ENCODE measurements around the gene LSM14B. TPM values are rescaled to one million over a fixed set of nuclear protein-coding genes. Genes with fewer than 3 reads are reported as not detected.

The LSM14B gene
- polyA plus RNA-seq, 6 donors from 2014 or later = 1.1 to 3.4 (median 1.2) TPM; not detected in 1

DNA sequence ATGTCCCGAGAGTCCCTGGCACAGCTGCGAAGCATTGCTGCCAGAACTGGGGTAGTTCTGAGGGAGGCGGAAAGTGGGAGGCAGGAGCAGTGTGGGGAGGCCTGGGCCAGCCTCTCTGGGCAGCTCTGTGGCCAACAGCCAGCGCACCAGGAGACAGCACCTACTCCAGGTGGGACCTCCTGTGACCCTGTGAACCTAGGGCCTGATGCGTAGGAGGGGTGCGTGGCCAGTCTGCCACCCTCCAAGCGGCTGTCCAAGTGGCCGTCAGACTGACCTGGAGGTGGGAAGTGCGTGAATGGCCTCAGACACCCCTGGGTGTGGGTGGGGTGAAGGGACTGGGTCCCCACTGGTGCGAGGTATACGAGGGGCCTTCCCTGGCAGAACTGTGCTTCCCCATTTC is 36.8 kb downstream of the LSM14B start:
- Mint-ChIP-seq H3K27ac (no peak overlapping the region), H3K4me1 (peaks cover 4 to 10% (median 5%) of the 10 kb centered on the region in 3 donors), H3K4me3 (no peak overlapping the region), H3K9me3 (no peaks in the 10 kb centered on the region), H3K27me3 (no peaks in the 10 kb centered on the region), H3K36me3 (peaks cover 2 to 9% of the 10 kb centered on the region in 2 donors)
- DNase-seq (no peak), ATAC-seq (ENCODE audit: low read depth in 2 of 2) (no peak)

DNA sequence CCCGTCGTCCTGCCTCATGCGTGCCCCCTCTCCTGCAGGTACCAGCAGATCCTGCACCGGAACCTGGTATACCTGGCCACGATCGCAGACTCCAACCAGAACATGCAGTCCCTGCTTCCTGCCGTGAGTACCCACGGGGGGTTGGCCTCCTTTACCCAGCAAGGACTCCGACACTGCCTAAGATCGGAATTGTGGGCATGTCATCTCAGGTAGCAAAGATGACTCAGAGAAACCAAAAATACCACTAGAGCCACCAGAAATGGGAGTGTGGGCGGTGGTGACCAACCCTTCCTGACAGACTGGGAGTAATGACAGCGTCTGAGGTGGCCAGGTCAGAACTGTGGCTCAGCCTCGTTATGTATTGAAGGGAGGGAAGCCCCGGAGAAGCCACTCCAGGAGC is 37.6 kb downstream of the LSM14B start:
- no peak for ATAC-seq (ENCODE audit: low read depth in 2 of 2)
- no peak for DNase-seq

DNA sequence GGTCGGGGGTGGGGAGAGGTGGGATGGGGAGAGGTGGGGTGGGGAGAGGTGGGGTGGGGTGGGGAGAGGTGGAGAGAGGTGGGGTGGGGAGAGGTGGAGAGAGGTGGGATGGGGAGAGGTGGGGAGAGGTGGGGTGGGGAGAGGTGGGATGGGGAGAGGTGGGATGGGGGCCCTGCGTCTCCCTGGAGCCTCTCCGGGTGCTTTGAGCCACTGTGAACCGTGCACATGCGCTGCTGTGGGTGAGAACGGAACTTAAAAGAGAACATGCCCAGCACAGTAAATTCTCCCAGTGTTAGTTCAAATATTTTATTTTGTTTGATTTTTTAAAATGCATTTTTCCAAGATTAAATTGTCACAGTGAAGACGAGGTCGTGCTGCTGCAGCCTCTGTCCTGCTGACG is 38.0 kb downstream of the LSM14B start:
- ATAC-seq (ENCODE audit: low read depth in 2 of 2) = no peak
- peaks cover 4 to 10% (median 5%) of the 10 kb centered on the region in 3 donors for H3K4me1 Mint-ChIP-seq
- H3K9me3 Mint-ChIP-seq = no peaks in the 10 kb centered on the region
- no peak for DNase-seq
- no peaks in the 10 kb centered on the region for H3K27me3 Mint-ChIP-seq
- H3K4me3 Mint-ChIP-seq = no peak overlapping the region
- H3K27ac Mint-ChIP-seq = no peak overlapping the region
- H3K36me3 Mint-ChIP-seq = peaks cover 0 to 1% of the 10 kb centered on the region in 2 donors

More for the DNA sequence above, 37.6 kb downstream of the LSM14B start:
- H3K27me3 Mint-ChIP-seq = no peaks in the 10 kb centered on the region
- H3K9me3 Mint-ChIP-seq = no peaks in the 10 kb centered on the region
- no peak overlapping the region for H3K27ac Mint-ChIP-seq
- peaks cover 4 to 10% (median 5%) of the 10 kb centered on the region in 3 donors for H3K4me1 Mint-ChIP-seq
- no peak overlapping the region for H3K4me3 Mint-ChIP-seq
- peaks cover 0 to 3% of the 10 kb centered on the region in 2 donors for H3K36me3 Mint-ChIP-seq

DNA sequence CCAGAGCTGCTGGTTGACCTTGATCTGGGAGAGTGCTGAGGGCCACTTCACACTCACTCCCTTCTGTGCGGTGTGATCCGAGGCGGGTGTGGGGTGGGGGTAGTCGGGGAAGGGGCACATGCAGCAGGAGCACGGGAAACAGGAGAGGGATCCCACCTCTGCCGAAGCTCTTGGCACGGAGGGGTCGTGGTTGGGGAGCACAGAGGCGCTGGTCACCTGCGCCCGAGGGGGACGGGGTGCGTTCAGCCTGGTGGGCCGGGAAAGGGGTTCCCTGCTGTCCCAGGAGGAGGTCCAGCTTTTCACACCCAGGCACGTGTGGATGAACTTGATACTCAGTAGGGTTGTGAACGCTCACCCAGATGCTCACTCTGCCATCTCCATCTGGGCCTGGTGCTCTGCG is 38.6 kb downstream of the LSM14B start:
- ATAC-seq (ENCODE audit: low read depth in 2 of 2) (no peak), DNase-seq (no peak)
- Mint-ChIP-seq H3K27me3 (no peaks in the 10 kb centered on the region), H3K4me1 (peaks cover 4 to 5% (median 5%) of the 10 kb centered on the region in 3 donors), H3K9me3 (no peaks in the 10 kb centered on the region), H3K4me3 (no peak overlapping the region), H3K27ac (no peak overlapping the region), H3K36me3 (peaks cover 0 to 6% of the 10 kb centered on the region in 2 donors)

DNA sequence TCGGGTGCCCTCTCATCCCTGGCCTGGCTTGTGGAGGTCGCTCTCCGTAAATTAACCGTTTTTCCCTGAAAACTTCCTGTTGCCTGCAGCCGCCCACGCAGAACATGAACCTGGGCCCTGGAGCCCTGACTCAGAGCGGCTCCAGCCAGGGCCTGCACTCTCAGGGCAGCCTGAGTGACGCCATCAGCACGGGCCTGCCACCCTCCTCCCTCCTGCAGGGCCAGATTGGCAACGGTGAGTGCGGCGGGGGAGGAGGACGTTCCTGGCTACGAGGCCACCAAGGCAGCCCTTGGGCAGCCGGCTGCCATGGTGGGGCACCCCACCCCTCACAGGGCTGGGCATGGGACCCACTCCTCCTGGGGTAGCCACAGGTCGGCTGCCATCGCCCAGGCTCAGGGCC is 39.1 kb downstream of the LSM14B start:
- no peak for ATAC-seq (ENCODE audit: low read depth in 2 of 2)
- no peak for DNase-seq
- Mint-ChIP-seq H3K27me3 (no peaks in the 10 kb centered on the region), H3K36me3 (peaks cover 2 to 6% of the 10 kb centered on the region in 2 donors), H3K4me3 (no peak overlapping the region), H3K27ac (no peak overlapping the region), H3K4me1 (peaks cover 3 to 5% (median 4%) of the 10 kb centered on the region in 3 donors), H3K9me3 (no peaks in the 10 kb centered on the region)

DNA sequence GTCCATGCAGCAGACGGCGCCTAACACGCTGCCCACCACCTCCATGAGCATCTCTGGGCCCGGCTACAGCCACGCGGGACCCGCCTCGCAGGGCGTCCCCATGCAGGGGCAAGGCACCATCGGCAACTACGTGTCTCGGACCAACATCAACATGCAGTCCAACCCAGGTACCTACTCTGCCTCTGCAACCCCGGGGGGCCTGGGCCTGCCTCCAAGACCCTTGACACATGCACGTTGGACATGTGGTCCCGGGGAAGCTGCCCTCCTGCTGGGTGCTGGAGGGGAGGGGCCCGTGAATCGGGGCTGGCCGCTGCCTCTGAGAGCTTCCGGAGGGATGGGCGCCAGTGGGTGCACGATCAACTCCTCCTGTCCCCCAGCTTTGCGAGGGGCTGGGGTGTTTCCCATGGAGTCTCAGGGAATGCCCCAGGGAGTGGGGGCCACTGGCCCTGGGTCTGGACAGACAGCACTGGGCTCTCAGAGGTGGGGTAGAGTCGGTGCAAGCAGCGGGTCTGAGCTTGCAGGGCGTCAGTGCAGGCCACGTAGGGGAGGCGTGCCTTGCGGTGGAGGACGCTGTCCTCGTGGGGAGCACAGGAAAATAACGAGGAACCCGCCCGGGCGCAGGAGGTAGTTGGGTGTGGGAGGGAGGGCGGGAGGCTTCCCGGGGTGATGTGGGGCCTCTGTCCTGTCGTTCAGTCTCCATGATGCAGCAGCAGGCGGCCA is 40.6 kb downstream of the LSM14B start:
- DNase-seq (no peak), ATAC-seq (ENCODE audit: low read depth in 2 of 2) (no peak)
- peak overlapping the region in 2 of 8 donors; percentile 22 to 47 for H3K4me3 Mint-ChIP-seq
- H3K9me3 Mint-ChIP-seq = no peaks in the 10 kb centered on the region
- H3K36me3 Mint-ChIP-seq = peaks cover 4 to 6% of the 10 kb centered on the region in 2 donors
- peaks cover 0 to 5% (median 3%) of the 10 kb centered on the region in 3 donors for H3K4me1 Mint-ChIP-seq
- no peak overlapping the region for H3K27ac Mint-ChIP-seq
- no peaks in the 10 kb centered on the region for H3K27me3 Mint-ChIP-seq

DNA sequence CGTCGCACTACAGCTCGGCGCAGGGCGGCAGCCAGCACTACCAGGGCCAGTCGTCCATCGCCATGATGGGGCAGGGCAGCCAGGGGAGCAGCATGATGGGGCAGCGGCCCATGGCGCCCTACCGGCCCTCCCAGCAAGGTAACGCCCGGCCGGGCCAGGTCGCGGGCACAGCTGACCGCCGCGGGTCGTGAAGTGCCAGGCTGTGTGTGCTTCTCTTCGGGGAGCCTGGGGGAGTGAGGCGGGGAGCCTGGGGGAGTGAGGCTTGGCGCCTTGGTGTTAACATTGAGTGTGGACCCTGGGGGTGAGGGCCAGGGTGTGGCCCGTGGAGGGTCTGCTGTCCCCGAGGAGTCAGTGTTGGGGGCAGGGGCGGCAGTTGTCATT is 41.2 kb downstream of the LSM14B start:
- DNase-seq = no peak
- H3K4me1 Mint-ChIP-seq = peaks cover 0 to 5% (median 2%) of the 10 kb centered on the region in 3 donors
- peak overlapping the region in 1 of 6 donors; percentile 76 for H3K27ac Mint-ChIP-seq
- no peaks in the 10 kb centered on the region for H3K9me3 Mint-ChIP-seq
- H3K27me3 Mint-ChIP-seq = no peaks in the 10 kb centered on the region
- no peak for ATAC-seq (ENCODE audit: low read depth in 2 of 2)
- no peak overlapping the region for H3K4me3 Mint-ChIP-seq
- H3K36me3 Mint-ChIP-seq = peaks cover 4 to 6% of the 10 kb centered on the region in 2 donors

DNA sequence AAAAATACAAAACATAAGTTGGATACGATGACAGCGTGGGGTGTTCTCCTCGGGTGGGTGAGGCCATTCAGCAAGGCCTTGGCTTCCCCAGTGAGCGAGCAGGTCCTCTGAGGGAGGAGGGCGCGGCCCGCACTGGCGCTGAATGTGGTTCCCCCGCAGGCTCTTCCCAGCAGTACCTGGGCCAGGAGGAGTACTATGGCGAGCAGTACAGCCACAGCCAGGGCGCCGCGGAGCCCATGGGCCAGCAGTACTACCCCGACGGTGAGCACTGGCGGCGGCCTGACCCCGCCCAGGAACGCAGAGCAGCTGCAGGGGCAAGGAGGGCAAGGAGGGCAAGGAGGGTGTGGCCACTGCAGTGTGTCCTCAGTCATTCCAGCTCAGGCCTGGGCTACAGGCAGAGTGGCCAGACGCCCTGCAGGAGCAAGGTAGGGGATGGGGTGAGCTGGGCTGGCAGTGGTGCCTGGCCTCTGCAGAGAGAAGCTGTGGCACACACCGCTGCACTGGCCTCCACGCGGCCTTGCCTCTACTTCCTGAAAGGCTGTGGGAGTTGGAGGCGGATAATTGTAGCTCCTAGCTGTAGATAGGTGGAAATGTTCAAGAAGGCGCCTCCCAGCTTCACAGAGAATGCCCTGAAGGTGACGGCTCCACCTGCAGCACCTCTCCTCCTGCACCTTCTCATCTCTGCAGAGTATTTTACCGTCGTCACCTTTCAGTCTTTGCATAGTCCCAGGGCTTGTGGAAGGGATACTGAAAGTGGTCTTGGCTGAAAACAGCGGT is 41.9 kb downstream of the LSM14B start:
- peaks cover 4 to 6% of the 10 kb centered on the region in 2 donors for H3K36me3 Mint-ChIP-seq
- peaks cover 0 to 5% (median 0%) of the 10 kb centered on the region in 3 donors for H3K4me1 Mint-ChIP-seq
- H3K4me3 Mint-ChIP-seq = no peak overlapping the region
- DNase-seq (no peak), ATAC-seq (ENCODE audit: low read depth in 2 of 2) (no peak)
- peak overlapping the region in 2 of 6 donors; percentile 53 to 76 for H3K27ac Mint-ChIP-seq
- no peaks in the 10 kb centered on the region for H3K9me3 Mint-ChIP-seq
- H3K27me3 Mint-ChIP-seq = no peaks in the 10 kb centered on the region

DNA sequence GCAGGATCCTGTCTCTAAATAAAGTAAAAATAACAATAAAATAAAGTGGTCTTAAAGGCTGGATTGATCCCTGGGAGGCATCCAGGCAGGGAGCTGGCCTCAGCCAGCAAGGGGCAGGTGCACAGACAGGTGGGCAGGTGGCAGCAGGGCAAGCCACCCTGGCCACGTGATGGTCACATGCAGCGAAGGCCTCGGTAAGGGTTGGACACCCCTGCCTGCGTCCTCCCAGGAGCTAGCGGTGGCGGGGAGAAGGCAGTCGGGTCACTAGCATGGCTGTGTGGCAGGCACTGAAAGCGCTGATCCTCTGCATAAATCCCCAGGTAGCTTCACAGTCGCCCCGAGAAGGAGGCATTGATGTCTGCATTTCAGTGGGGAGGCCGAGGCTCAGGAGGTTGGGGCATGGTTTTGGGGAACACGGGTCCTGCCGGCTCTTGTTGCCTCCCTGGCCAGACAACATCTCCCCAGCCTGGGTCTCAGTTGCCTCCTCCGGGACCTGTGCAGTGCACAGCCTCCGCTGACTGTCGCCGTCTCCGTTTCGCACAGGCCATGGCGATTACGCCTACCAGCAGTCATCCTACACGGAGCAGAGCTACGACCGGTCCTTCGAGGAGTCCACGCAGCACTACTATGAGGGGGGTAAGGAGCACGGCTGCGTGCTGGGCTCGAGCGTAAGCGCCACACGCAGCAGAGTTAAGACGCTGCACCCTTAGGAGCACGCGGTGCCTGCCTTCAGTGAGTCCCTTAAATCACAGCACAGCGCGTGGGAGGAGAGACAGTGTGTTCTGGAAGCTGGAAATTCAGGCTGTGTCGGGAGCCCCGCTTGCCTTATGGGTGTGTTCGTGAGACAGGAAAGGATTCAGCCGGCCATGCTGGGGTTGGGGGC is 42.8 kb downstream of the LSM14B start:
- no peaks in the 10 kb centered on the region for H3K27me3 Mint-ChIP-seq
- peaks cover 4 to 6% of the 10 kb centered on the region in 2 donors for H3K36me3 Mint-ChIP-seq
- no peak overlapping the region for H3K27ac Mint-ChIP-seq
- ATAC-seq (ENCODE audit: low read depth in 2 of 2) (no peak), DNase-seq (no peak)
- H3K4me3 Mint-ChIP-seq = no peak overlapping the region
- no peaks in the 10 kb centered on the region for H3K9me3 Mint-ChIP-seq
- no peaks in the 10 kb centered on the region for H3K4me1 Mint-ChIP-seq

DNA sequence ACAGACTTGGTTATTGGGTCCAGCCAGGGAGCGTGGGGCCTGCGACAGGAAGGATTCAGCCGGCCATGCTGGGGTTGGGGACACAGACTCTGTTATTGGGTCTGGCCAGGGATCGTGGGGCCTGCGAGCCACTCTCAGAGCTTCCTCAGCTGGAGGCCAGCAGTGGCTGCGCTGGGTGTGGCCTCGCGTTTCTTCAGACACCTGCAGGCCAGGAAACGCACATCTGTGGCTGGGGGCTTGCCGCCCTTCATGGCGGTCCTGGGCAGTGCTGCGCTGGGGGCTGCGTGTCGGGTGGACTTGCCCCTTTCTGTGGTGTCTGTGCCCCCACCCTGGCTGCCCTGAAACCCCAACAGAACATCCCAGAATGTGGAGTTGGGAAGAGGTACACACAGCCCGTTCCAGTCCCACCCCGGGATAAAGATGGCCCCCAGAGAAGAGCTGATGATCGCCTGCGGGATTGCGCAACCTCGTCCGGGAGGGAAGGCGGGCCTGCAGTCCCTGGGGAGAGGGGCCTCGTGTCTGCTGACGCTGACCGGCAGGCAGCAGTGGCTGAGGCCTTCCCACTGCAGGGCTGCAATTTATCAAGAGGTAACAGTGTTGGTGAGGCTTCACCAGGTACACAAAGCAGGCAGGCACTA is 43.6 kb downstream of the LSM14B start:
- H3K36me3 Mint-ChIP-seq = peaks cover 4 to 6% of the 10 kb centered on the region in 2 donors
- no peak for DNase-seq
- H3K27me3 Mint-ChIP-seq = no peaks in the 10 kb centered on the region
- H3K27ac Mint-ChIP-seq = no peak overlapping the region
- H3K9me3 Mint-ChIP-seq = no peaks in the 10 kb centered on the region
- no peak overlapping the region for H3K4me3 Mint-ChIP-seq
- ATAC-seq (ENCODE audit: low read depth in 2 of 2) = no peak
- H3K4me1 Mint-ChIP-seq = no peaks in the 10 kb centered on the region

DNA sequence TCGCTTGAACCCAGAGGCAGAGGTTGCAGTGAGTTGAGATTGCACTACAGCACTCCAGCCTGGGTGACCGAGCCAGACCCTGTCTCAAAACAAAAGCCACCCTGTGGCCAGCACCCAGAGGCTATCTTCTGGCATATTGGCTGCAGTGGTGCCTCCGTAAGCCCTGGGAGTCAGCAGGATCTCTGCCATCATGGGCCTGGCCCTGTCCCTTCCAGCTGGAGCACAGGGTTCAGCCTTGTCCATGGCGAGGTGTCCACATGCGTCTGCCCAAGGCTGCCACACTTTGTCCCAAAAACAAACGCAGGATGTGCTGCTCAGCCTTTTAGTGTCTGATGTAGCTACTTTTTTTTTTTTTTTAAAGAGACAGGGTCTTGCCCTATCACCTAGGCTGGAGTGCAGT is 45.2 kb downstream of the LSM14B start:
- Mint-ChIP-seq H3K4me1 (no peaks in the 10 kb centered on the region), H3K36me3 (peaks cover 4 to 6% of the 10 kb centered on the region in 2 donors), H3K27ac (no peak overlapping the region), H3K9me3 (no peaks in the 10 kb centered on the region), H3K4me3 (no peak overlapping the region), H3K27me3 (no peaks in the 10 kb centered on the region)
- ATAC-seq (ENCODE audit: low read depth in 2 of 2) = no peak
- DNase-seq = no peak

DNA sequence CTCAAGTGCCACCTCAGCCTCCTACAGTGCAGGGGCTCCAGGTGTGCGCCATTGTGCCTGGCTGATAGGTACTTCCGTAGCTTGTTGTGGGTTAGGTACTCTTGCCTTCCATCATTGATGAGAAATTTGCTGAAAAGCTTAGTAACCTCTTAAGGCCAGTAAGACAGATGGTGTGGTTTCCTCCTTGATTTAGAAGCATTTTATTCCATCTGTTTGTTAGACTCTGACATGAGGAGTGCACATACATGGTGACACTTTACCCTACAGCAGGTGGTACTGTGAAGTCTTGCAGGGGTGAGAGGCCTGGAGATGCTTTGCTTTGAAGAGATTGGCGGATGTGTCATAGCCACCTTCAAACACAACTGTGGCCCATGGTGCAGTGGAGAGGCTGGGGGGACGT is 45.8 kb downstream of the LSM14B start:
- H3K27ac Mint-ChIP-seq = no peak overlapping the region

DNA sequence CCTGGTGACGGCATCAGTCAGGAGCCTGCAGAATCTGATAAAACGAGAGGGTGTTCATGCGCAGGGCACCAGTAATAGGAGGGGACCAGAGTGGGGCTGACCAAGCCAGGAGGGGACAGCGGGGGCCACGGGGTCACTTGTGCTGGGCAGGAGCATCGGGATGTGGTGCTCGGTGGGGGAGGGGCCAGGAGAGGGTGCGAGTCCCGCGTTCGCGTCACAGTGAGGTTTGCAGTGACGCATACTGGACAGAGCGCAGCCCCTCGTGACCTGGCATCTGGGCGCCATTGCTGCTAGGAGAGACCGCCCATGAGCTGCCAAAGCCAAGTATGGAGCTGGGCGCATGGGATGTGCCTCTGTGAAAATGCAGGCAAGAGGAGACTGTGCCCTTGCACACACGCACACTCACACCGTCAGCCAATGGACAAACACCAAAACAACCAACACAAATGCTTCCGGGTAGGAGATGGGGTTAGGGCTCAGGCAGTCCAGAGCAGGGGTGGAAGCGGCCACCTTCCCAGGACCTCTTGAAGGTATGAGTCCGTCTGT is 46.7 kb downstream of the LSM14B start:
- peak overlapping the region in 1 of 6 donors; percentile 33 for H3K27ac Mint-ChIP-seq
- H3K4me1 Mint-ChIP-seq = no peaks in the 10 kb centered on the region
- H3K4me3 Mint-ChIP-seq = no peak overlapping the region
- H3K36me3 Mint-ChIP-seq = peaks cover 4 to 6% of the 10 kb centered on the region in 2 donors
- H3K27me3 Mint-ChIP-seq = no peaks in the 10 kb centered on the region
- H3K9me3 Mint-ChIP-seq = no peaks in the 10 kb centered on the region
- DNase-seq (no peak), ATAC-seq (ENCODE audit: low read depth in 2 of 2) (no peak)

More for the DNA sequence above, 45.8 kb downstream of the LSM14B start:
- DNase-seq (no peak), ATAC-seq (ENCODE audit: low read depth in 2 of 2) (no peak)
- H3K4me3 Mint-ChIP-seq = no peak overlapping the region
- no peaks in the 10 kb centered on the region for H3K9me3 Mint-ChIP-seq
- H3K27me3 Mint-ChIP-seq = no peaks in the 10 kb centered on the region
- H3K4me1 Mint-ChIP-seq = no peaks in the 10 kb centered on the region
- peaks cover 4 to 6% of the 10 kb centered on the region in 2 donors for H3K36me3 Mint-ChIP-seq

Measured in naive B cell (primary cell).